Activated naive CD8-positive, alpha-beta T cell treated with anti-CD3 and anti-CD28 coated beads, Interleukin-2, amount 50 U/mL, for 16 hours (primary cell): ENCODE data around the gene CCL17.
"Not testable (repeated sequence)": the region's sequence is repeated elsewhere in the genome, so short reads cannot be mapped to it uniquely, and the experiment has no call there.

ENCODE experiments used
- DNase-seq: peaks from one replicate; pipeline ENCODE4 v3.0.0-alpha.2; 2020; ENCODE audit warnings: low read depth, low spot score

CCL17 gene

GRCh38 chr16:57403965-57404817 is at the start of gene CCL17:
Gene CCL17 (plus strand): TSS chr16:57404767. CDS start chr16:57413933, 9,166 bp downstream.
- no peak for DNase-seq

DNA sequence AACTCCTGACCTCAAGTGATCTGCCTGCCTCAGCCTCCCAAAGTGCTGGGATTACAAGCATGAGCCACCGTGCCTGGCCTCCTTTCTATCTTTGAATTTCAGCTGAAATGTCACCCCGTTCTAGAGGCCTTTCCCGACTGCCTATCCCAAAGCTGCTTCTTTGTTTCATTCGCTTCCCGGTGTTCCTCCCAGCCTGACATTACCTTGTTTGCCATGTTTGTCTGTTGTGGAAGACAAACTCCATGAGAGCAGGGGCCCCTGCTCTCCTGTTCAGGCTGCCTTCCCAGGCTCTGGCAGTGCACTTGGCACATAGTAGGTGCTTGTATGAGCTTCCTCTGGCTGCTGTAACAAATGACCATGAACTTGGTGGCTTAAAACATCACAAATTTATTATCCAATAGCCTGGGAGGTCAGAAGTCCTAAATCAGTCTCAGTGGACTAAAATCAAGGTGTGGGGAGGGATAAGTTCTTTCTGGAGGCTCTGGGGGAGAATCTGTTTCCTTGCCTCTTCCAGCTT is 48.6 kb upstream of the CCL17 start:
- no peak for DNase-seq

DNA sequence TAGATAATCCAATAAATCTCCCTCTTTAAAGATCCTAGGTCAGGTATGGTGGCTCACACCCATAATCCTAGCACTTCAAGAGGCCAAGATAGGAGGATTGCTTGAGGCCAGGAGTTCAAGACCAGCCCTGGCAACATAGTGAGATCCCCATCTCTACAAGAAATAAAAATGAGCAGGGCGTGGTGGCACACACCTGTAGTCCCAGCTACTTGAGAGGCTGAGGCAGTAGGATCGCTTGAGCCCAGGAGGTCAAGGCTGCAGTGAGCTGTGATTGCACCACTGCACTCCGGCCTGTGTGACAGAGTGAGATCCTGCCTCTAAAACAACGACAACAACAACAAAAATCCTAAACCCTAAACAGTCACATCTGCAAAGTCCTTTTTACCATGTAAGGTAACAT is 48.0 kb upstream of the CCL17 start:
- no peak for DNase-seq

DNA sequence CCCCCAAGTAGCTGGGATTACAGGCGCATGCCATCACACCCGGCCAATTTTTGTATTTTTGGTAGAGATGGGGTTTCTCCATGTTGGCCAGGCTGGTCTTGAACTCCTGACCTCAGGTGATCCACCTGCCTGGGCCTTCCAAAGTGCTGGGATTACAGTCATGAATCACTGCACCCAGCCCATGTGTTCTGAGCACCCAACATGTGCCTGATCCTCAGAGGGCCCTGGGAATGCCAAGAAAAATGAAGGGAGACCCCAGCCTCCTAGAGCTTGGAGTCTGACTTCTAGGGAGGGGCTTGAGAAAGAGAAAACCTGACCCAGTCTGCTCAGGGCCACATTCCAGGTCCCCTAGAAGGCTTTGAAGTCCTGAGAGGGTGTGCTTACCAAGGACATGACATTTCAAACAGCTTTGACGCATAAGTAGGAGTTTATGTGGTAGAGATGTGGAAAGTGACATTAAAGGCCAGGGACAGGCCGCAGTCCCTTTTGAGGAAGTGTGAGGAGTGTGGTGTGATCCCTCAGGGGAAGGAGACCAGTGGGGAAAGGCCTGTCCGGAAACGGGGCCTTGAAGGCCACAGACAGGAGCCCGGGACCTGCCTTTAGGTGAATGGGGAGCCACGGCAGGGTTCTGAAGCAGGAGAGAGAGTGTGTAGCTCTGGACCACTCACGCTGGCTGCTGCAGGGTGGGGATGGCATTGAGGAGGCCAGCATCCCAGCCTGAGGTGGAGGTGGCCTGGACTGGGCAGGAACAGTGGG is 47.1 kb upstream of the CCL17 start:
- DNase-seq, result no peak

DNA sequence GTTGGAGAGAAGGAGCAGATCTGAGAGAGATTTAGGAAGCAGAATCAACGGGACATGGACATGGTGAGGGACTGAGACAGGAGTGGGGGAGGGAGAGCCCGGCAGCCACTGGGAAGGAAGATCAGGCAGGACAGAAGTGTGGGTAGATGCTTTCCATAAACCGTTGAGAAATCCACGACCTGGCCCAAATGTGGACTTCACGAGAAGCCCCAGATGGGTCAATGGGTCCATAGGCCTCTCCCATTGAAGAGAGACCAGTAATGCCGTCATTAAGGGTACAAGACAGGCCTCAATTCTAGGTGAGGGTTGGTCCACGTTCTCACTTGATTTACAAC is 46.5 kb upstream of the CCL17 start:
- DNase-seq, result no peak

GRCh38 chr16:57358527-57359095 is 46.0 kb upstream of the CCL17 start, which contains the start of gene CCL22:
Gene CCL22 (plus strand): TSS chr16:57358783. CDS start chr16:57358817, 34 bp downstream.
- DNase-seq, result no peak

DNA sequence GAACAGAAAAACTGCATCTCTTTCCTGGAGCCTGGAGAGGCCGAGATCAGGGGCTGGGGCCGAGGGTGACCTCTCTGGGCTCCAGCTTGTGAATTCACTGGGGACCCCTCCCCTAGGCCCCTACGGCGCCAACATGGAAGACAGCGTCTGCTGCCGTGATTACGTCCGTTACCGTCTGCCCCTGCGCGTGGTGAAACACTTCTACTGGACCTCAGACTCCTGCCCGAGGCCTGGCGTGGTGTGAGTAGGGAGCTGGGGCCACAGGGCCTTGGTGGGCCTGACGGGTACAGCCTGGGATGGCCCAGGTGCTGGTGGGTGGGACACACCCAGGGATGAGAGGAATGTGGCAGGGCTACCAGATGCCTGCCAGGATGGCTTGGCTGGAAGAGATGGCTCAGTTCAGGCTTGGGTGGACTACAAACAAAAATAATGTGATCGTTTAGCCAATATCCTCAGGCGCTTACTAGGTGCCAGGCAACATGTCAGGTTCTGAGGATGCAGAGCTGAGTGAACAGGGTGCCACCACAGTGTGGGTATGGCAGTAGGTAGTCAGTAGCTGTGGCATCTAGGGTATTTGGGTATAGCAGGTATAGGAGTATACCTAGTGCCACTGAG is 44.1 kb upstream of the CCL17 start:
- no peak for DNase-seq

GRCh38 chr16:57361404-57361803 is 43.2 kb upstream of the CCL17 start:
- no peak for DNase-seq

- DNase-seq, result no peak
These were observed 40.4 kb upstream of the CCL17 start for GRCh38 chr16:57364143-57364542.

- DNase-seq, result no peak
These were observed 38.0 kb upstream of the CCL17 start for GRCh38 chr16:57366544-57367040.

DNA sequence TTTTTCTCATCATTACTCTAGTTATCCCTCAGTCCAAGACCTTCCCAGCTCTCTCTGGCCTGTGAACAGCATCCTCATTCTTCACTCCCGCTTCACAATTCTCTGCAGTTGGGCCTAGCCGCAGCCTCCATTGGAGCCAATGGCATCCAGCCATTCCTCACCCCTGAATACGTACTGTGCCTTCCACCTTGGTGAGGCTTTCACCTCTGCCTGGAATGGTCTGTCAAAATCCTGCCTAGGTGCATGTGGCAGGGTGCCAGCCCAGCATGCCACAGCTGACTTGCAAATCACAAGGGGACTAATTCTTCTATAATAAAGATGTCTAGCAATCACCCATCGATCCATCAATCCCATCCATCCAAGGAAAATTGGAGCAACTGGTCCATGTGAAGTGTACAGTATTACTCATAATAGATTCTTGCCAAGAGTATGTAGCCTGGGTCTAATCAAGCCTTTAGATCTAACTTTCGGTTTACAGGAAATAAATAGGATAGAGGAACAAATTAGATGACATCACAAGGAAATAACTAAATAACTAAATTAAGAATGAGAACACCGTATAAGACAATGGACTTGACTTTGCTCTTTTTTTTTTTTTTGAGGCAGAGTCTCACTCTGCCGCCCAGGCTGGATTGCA is 37.3 kb upstream of the CCL17 start:
- no peak for DNase-seq

DNA sequence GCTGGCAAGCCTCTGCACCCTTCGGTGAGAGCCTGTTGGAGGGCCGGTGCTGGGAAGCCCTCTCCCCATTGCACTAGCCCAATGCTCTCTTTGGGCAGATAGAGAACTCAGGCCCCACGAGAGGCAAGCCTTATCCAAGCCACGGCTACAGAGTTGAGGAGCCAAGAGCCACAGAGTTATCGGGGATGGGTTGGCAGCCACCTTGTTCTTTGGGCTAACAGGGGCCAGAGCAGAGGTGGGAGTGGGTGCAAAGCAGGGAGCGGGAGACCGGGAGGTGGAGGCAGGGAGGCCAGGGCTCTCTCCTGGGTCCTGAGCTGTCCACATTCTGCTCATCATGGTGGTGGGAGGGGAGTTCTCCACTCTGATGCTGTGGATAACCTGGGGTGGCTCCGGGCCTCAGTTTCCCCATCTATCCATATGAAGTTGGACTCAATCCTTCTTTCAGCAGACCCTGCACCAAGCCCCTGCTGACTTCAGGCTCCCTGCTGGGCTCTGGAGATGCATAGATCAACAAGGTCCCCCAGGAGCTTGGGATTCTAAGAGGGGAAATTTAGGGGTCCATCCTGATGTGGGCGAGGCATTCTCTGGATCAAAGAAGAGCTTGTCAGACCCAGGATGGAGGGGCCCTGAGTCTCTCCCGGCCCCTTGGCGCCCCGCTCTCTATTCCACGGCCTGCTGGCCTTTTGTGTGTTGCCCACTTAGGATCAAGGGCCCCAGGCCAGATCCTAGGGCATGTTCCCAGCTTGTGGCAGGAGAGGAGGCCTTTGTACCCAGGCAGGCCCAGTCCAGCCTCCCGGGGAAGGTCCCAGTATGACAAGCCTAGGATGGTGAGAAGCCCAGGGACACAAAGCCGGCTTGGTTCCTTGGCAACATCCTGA is 32.8 kb upstream of the CCL17 start:
- DNase-seq, result no peak

- DNase-seq, result no peak
These were observed 32.0 kb upstream of the CCL17 start, which contains the start of gene CX3CL1 for GRCh38 chr16:57372372-57373116. Gene CX3CL1 (plus strand): TSS chr16:57372490. CDS start chr16:57372569, 79 bp downstream.

- no peak for DNase-seq
These were observed 31.2 kb upstream of the CCL17 start for GRCh38 chr16:57373117-57373947.

GRCh38 chr16:57374067-57374534 is 30.5 kb upstream of the CCL17 start:
- DNase-seq, result no peak

DNA sequence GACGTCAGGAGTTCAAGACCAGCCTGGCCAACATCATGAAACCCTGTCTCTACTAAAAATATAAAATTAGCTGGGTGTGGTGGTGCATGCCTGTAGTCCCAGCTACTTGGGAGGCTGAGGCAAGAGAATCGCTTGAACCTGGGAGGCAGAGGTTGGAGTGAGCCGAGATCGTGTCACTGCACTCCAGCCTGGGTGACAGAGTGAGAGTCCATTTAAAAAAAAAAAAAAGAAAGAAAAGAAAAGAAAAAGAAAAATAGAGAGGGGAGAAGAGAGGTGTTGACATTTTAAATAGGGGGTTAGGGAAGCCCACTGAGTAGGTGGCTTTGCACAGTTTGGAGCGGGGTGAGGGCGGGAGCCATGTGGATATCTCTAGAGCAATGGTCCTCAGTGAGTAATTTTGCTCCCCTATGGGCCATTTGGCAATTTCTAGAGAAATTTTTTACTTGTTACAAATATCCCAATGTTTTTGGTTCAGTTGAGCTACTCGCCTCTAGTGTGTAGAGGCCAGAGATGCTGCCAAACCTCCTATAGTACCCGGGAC is 29.6 kb upstream of the CCL17 start:
- DNase-seq, result not testable (repeated sequence)

DNA sequence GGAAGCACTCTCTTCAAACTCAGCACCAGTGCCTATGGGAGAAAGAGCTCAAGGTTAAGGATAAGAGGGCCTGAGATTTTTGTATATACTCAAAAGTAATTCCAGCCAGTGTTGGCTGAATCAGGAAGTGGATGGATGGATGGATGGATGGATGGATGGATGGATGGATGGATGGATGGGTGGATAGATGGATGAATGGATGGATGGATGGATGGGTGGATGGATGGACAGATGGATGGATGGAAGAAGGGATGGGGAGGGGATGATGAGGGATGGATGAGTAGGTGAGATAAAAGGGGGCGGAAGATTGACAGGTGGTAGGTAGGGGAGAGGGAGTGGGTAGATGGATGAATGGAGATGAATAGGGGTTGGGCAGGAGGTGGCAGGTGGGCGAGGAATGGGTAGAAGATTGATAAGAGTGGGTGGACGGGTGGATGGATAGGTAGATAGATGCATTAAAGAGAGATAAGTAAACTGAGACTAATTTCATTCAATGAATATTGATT is 28.2 kb upstream of the CCL17 start:
- no peak for DNase-seq
